Endothelial cell of hepatic sinusoid (primary cell): ENCODE results near the gene ALG1.
"Not testable (repeated sequence)": the region's sequence is repeated elsewhere in the genome, so short reads cannot be mapped to it uniquely, and the experiment has no call there.

ENCODE experiments used
- in situ Hi-C: cut with HindIII; loops from 2 replicates; pipeline ENCODE4 v1.10.0; 2017; ENCODE audit warnings: low sequenced_read_pairs

ALG1 gene

GRCh38 chr16:5097061-5097469 lies 25.4 kb downstream of the ALG1 start:
- in situ Hi-C loops = not testable (repeated sequence)

DNA sequence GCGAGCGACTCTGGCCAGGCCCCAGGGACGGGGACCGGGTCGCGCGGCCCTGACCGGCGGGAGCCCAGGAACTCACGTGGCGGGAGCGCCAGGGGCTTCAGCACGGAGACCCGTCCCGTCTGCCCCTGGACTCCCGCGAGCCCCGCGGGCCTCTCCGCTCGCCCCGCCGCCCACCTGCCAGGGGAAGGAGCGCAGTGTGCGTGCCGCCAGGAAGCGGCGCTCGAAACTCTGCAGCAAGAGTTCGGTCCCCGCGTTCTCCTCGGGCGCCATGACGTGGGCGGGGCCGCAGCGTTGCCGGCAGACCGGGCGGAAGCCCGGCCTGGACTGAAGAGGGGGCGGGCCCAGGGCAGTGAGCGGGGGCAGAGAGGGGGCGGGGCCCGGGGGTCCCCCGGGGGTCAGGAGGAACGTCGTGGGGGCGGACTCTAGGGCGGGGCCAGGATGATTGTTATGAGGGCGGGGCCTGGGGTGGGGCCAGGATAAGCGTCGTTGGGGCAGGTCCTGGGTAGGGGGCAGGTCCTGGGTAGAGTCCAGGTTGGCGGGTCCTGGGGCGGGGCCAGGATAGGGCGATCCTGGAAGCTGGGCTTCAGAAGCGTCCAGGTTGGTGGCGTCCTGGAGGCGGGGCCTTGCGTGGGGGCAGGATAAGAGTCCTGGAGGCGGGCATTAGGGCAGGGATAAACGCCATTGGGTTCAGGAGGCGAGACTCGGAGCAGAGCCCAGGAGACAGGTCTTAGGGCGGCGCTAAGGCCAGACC lies 26.0 kb downstream of the ALG1 start, which contains the start of gene EEF2KMT:
TSS of gene EEF2KMT (minus strand) at position 326 of the 751 bp plus-strand sequence. CDS start at position 270, 56 bp downstream.
- in situ Hi-C loops = not testable (repeated sequence)

- in situ Hi-C loops = not testable (repeated sequence)
These were observed 26.8 kb downstream of the ALG1 start for GRCh38 chr16:5098221-5099159.

GRCh38 chr16:5099174-5099573 lies 27.5 kb downstream of the ALG1 start:
- in situ Hi-C loops = not testable (repeated sequence)

DNA sequence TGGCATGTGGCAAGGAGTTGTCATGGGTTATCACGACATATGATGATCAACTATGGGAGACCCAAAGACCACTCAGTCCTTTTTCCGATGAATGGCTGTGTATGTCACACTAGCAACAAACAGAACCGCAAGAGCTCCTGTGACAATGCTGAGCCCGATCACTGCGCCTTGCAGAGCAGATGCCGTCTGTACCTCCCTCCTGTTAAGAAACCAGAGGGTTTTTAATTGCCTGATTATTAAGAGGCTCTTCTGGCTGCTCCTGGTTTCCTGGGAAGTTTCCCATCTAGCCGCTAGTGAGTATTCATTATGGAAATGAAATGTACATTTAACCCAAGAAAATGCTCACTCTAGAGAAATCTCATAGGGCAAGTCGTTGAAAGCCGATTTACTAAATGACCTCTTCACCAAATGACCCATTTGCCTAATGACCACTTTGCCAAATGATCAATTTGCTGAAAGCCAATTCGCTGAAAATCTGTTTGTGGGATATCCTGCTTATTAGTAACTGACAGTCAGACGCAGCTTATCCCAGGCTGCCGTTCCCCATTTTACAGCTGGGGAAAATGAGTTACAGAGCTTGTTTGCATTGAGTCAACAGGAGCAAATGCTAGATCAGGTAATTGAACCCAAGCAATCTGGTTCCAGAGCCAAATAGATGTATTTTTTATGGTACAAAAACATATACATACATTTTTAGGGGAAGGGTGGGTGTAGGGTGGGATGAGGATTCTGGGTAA lies 31.8 kb downstream of the ALG1 start:
- in situ Hi-C loops = not testable (repeated sequence)

DNA sequence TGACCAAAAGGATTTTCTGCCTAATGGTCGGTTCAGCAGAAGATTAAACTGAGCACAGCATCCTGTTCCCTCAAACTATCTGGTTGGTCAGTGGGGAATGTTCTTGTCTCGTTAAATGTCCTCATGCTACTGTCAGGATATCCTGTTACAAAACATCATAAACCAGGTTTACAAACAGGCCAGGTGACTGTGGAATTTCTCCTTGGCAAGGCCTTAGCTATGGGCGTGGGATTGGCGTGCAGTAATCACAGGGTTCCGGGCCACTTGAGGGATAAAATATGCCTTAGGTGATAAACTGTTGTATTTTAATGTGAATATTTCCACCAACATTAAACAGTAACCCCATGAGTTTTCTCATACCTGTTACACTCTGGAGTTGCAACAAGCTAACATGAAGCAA lies 33.4 kb downstream of the ALG1 start:
- in situ Hi-C loops = not testable (repeated sequence)

GRCh38 chr16:5108505-5109158 lies 37.0 kb downstream of the ALG1 start:
- in situ Hi-C loops = no loop called here

DNA sequence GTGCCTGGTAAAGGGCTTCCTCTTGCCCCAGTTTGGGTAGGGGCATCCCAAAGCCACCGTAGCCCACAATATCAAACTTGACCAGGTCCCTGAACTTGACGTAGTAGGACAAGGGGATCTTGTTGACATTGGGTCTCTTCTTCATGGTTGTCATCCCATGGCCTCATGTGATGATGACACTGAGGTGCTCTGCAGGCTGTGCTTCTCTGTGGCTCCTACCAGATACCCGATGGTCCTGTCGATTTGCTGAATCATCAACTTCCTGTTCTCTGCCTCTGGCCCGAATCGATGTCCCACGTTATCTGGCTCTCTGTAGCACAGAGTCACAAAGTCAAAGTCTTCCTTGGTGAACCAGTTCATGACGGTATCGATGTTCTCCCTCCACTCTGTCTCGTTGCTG lies 39.3 kb downstream of the ALG1 start:
- in situ Hi-C loops = not testable (repeated sequence)

- in situ Hi-C loops = not testable (repeated sequence)
These were observed 45.2 kb downstream of the ALG1 start for GRCh38 chr16:5116780-5117295.

DNA sequence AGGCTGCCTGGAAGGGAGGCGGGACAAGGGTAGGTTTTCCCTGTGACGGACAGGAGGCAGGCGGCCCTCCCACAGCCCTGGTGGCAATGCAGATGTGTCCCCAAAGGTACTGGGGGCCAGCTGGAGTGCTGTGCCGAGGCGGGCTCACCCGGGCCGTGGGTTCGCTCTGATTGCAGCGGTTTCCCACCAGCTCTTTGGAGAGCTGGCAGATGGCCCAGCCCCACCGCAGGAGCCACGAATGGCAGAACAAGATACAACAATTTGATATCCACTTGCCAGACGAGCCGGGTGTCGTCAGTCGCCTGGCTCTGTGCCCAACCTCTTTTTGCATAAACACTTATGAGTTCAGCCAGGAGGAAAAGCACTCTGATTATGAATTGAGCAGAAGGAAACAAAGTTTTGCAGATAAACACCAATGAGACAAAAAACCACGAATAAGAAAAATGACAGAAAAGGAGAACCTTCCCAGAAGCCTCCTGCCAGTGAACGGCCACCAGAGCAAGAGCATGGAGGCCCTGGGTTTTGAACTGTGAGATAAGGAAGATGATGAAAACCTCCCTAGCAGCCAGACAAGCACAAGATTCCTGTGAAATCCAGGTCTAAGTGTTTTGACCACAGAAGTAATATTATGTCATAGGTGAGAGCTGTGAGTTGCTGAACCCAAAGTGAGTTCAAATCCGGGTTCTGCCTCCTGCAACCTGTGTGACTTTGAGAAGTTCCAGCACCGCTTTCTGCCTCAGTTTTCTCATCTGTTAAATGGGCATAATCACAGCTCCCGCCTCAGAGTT lies 45.9 kb downstream of the ALG1 start:
- in situ Hi-C loops = not testable (repeated sequence)

DNA sequence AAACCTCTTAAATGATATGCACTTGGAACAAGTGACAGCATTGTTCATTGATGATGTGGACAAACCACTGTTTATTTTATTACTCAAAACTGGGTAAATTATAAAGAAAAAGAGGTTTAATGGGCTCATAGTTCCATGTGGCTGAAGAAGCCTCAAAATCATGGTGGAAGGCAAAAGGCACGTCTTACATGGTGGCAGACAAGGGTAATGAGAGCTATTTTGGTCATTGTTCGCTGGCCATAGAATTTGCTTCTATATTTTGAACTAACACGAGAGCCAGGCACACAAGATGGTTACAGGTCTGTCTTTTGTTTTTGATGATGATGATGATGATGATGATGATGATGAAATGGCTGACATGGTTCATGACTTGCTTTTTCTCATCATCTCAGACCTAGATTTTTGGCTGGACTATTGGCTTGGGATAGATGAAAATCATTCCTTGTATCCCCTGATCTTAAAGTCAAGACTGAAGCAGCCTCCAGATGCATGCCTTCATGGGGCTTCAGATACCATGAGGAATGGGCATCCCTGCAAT lies 59.9 kb downstream of the ALG1 start:
- in situ Hi-C loops = not testable (repeated sequence)

GRCh38 chr16:5132915-5133600 lies 61.4 kb downstream of the ALG1 start:
- in situ Hi-C loops = not testable (repeated sequence)

DNA sequence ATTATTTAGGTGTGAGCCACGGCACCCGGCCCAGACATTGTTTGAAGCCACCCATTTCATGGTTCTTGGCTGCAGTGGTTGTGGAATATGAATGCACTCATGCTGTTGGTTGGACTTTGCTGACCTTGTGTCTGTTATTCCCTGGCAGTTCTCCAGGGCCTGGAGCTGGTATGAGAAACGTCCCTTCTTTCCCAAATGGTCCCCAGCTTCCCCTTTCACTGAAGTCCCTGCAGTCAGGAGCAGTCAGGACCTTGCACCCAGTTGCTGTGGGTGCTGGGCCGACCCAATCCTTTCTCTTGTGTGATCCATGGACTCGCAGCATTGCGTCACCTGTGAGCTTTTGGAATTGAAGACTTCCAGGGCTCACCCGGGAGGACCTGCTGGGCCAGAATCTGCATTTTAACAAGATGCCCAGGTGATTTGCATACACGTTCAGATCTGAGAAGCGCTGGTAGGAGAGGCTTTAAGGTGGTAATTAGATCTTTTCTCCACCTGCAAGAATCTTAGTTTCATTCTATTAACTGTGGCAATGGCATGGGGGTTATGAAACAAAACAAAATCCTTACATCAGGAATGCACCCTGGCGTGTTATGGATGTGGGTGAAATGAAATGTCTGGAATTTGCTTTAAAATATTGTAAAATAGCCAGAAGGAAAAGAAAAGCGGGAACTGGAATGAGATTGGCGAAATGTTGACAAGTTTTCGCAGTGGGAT lies 63.3 kb downstream of the ALG1 start:
- in situ Hi-C loops = not testable (repeated sequence)
